HL-60 (cell line): ENCODE results near the gene MAPK10.

Source experiments
- DNase-seq, 2 experiments: peaks; one replicate each; pipeline ENCODE4 v3.0.0-alpha.2; 2010 to 2020; ENCODE audit warnings: low read depth in 1 of 2, low spot score in 1 of 2
- H3K27ac ChIP-seq: fragments of 250-450 bp; sonication (Bioruptor Pico); replicated peaks from 2 replicates; pipeline ENCODE4 v1.5.1; 2020; ENCODE audit warnings: mild to moderate bottlenecking, moderate library complexity
- H3K27me3 ChIP-seq: fragments of 250-450 bp; sonication (Bioruptor Pico); 2 replicates; pipeline ENCODE4 v1.5.1; 2021; ENCODE audit warnings: mild to moderate bottlenecking, moderate library complexity; ENCODE audit not compliant: insufficient read depth, poor library complexity, severe bottlenecking
- H3K4me3 ChIP-seq: replicated peaks from 2 replicates; pipeline ENCODE4 v1.5.1; 2011; ENCODE audit warnings: mild to moderate bottlenecking, control low read depth, low read length; ENCODE audit not compliant: insufficient read depth
- GABPA ChIP-seq: IDR thresholded peaks from 2 replicates; pipeline ENCODE4 v1.6.1; 2012; ENCODE audit warnings: low read depth
- POLR2AphosphoS5 ChIP-seq: IDR thresholded peaks from 2 replicates; pipeline ENCODE4 v1.6.1; 2012; ENCODE audit warnings: low read depth
- SPI1 ChIP-seq: IDR thresholded peaks from 2 replicates; pipeline ENCODE4 v1.6.1; 2012; ENCODE audit warnings: low read depth, mild to moderate bottlenecking, borderline replicate concordance
- TF ChIP-seq, protein P1 (sequence below): IDR thresholded peaks from one replicate; pipeline ENCODE4 v1.5.1; 2011; ENCODE audit warnings: low read length, control low read depth, inconsistent platforms; ENCODE audit not compliant: insufficient read depth
- TF ChIP-seq, protein P2 (sequence below): IDR thresholded peaks from 2 replicates; pipeline ENCODE4 v1.6.1; 2012; ENCODE audit warnings: low read depth; ENCODE audit not compliant: insufficient replicate concordance

Gene MAPK10

DNA sequence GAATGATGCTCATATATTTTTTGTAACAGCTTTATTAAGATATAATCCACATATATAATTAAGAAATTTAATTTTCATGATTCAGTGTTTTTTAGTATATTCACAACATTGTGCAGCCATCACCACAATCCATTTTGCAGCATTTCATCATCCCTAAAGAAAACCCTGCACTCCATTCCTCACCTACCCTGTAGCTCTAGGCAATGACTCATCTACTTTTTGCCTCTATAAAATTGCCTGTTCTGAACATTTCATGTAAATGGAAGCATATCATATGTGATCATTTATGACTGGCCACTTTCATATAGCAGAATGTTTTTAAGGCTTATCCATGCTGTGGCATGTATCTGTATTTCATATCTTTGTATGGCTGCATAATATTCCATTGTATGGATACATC, 339.9 kb downstream of the MAPK10 start:
- Histone ChIP-seq H3K27me3 (no peaks in the 10 kb centered on the region), H3K27ac (no peak overlapping the region), H3K4me3 (no peak overlapping the region)
- TF ChIP-seq, protein P1, sequence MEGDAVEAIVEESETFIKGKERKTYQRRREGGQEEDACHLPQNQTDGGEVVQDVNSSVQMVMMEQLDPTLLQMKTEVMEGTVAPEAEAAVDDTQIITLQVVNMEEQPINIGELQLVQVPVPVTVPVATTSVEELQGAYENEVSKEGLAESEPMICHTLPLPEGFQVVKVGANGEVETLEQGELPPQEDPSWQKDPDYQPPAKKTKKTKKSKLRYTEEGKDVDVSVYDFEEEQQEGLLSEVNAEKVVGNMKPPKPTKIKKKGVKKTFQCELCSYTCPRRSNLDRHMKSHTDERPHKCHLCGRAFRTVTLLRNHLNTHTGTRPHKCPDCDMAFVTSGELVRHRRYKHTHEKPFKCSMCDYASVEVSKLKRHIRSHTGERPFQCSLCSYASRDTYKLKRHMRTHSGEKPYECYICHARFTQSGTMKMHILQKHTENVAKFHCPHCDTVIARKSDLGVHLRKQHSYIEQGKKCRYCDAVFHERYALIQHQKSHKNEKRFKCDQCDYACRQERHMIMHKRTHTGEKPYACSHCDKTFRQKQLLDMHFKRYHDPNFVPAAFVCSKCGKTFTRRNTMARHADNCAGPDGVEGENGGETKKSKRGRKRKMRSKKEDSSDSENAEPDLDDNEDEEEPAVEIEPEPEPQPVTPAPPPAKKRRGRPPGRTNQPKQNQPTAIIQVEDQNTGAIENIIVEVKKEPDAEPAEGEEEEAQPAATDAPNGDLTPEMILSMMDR, result no peak
- TF ChIP-seq SPI1, result no peak
- TF ChIP-seq, protein P2, sequence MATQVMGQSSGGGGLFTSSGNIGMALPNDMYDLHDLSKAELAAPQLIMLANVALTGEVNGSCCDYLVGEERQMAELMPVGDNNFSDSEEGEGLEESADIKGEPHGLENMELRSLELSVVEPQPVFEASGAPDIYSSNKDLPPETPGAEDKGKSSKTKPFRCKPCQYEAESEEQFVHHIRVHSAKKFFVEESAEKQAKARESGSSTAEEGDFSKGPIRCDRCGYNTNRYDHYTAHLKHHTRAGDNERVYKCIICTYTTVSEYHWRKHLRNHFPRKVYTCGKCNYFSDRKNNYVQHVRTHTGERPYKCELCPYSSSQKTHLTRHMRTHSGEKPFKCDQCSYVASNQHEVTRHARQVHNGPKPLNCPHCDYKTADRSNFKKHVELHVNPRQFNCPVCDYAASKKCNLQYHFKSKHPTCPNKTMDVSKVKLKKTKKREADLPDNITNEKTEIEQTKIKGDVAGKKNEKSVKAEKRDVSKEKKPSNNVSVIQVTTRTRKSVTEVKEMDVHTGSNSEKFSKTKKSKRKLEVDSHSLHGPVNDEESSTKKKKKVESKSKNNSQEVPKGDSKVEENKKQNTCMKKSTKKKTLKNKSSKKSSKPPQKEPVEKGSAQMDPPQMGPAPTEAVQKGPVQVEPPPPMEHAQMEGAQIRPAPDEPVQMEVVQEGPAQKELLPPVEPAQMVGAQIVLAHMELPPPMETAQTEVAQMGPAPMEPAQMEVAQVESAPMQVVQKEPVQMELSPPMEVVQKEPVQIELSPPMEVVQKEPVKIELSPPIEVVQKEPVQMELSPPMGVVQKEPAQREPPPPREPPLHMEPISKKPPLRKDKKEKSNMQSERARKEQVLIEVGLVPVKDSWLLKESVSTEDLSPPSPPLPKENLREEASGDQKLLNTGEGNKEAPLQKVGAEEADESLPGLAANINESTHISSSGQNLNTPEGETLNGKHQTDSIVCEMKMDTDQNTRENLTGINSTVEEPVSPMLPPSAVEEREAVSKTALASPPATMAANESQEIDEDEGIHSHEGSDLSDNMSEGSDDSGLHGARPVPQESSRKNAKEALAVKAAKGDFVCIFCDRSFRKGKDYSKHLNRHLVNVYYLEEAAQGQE, result no peak
- no peak for TF ChIP-seq GABPA
- TF ChIP-seq POLR2AphosphoS5, result no peak
- DNase-seq, result no peak

DNA sequence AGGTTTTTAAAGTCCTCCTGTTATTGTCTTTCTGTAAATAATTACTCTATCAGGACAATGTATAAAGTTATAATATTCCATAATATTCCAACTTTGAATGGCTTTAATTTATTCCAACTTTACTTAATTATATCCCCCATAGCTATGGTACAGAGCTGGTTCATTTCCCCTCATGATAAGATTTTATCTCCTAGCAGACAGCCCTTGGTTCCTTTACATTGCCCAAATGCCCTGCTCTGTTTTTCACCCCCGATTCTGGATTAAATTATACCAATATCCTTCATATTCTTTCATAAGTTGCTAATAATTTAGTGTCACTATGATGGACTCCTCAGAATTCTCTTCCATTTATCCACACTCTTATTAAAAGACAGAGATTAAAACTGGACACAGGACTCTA, 340.5 kb downstream of the MAPK10 start:
- Histone ChIP-seq H3K4me3 (no peak overlapping the region), H3K27me3 (no peaks in the 10 kb centered on the region), H3K27ac (no peak overlapping the region)
- TF ChIP-seq SPI1 (no peak), POLR2AphosphoS5 (no peak), GABPA (no peak)
- TF ChIP-seq, protein P1, result no peak
- TF ChIP-seq, protein P2, result no peak
- no peak for DNase-seq

DNA sequence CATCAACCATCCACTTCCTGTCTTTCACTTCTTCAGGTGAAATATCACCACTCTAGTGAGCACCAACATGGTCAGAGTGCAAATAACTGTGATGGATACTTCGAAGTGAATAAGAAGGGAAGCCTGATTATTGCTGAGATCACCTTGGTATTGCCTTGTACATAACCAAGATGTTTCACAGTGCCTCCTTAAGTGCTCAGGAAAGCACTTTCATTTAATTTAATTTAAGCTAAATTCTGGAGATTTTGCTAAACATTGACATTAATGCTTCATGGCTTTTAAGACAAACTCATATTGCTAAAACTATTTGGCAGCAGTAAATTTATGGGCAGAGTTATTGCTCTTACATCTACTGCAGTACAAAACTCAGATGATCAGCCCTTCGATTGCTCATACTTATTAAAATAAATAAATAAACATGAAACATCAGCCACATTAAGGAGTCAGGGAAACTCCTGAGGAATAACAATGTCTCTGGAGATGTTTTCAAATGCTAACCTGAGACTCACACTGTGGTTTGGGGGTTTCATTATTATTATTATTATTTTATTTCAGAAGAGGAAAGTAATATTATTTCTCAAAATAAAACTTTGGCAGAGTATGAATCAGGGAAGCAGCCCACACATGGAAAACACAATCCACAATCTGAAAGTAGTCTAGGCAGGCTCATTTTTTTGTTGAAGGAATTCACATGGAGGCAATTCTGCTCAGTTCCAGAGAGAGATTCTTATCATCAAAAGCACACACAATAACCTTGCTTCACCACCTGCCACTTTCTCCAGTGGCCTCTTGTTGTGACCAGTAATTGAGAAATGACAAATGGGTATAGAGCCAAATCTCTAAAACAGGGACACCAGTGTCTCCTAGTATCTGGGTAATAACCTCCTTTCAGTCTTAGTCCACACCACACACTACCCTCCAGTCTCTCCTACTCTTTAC, 344.2 kb downstream of the MAPK10 start:
- no peak overlapping the region for H3K27ac ChIP-seq

More for the DNA sequence above, 344.2 kb downstream of the MAPK10 start:
- no peak overlapping the region for H3K4me3 ChIP-seq
- no peak for DNase-seq
- no peak for TF ChIP-seq POLR2AphosphoS5
- no peak for TF ChIP-seq GABPA
- TF ChIP-seq, protein P1, result no peak
- TF ChIP-seq, protein P2, result no peak
- TF ChIP-seq SPI1, result no peak
- no peaks in the 10 kb centered on the region for H3K27me3 ChIP-seq
